Cardiac fibroblast (primary cell): ENCODE data around the gene MITF.

Experiments
- DNase-seq, 2 donors: peaks; one replicate each; pipeline versions ENCODE4 v3.0.0 to v3.0.0-alpha.2; 2010; ENCODE audit warnings: low read depth in 2 of 2
- H3K4me3 ChIP-seq, 2 donors: replicated peaks in 1 of 2; 1 replicate in 1 of 2; 2 replicates in 1 of 2; pipeline ENCODE4 v1.5.1; 2011; ENCODE audit warnings: low read depth in 2 of 2, low read length in 2 of 2, mild to moderate bottlenecking in 2 of 2, moderate library complexity in 1 of 2
- TF ChIP-seq, protein P1 (sequence below): IDR thresholded peaks from one replicate; pipeline ENCODE4 v1.5.1; 2011; ENCODE audit warnings: low read depth, mild to moderate bottlenecking, low read length, inconsistent platforms

The MITF gene

DNA sequence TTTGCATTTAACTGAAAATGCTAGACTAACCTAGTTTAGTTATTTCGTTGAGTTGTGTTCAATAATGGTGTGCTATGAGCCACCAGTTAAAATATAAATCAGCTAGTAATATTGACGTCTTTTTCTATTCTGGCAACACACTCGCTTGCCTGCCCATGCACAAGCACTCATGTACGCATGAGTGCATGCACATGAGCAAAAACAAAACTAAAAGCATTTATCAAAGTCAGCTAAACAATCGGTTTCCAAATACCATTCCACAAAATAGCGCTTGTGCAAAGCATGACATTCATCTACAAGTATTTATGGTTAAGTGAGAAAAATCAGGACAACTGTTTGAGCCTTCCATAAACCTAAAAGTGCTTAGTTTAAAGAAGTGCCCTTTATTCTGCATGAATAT, 247.2 kb downstream of the MITF start:
- TF ChIP-seq, protein P1, sequence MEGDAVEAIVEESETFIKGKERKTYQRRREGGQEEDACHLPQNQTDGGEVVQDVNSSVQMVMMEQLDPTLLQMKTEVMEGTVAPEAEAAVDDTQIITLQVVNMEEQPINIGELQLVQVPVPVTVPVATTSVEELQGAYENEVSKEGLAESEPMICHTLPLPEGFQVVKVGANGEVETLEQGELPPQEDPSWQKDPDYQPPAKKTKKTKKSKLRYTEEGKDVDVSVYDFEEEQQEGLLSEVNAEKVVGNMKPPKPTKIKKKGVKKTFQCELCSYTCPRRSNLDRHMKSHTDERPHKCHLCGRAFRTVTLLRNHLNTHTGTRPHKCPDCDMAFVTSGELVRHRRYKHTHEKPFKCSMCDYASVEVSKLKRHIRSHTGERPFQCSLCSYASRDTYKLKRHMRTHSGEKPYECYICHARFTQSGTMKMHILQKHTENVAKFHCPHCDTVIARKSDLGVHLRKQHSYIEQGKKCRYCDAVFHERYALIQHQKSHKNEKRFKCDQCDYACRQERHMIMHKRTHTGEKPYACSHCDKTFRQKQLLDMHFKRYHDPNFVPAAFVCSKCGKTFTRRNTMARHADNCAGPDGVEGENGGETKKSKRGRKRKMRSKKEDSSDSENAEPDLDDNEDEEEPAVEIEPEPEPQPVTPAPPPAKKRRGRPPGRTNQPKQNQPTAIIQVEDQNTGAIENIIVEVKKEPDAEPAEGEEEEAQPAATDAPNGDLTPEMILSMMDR, result no peak
- H3K4me3 ChIP-seq, result no peak overlapping the region
- no peak for DNase-seq

DNA sequence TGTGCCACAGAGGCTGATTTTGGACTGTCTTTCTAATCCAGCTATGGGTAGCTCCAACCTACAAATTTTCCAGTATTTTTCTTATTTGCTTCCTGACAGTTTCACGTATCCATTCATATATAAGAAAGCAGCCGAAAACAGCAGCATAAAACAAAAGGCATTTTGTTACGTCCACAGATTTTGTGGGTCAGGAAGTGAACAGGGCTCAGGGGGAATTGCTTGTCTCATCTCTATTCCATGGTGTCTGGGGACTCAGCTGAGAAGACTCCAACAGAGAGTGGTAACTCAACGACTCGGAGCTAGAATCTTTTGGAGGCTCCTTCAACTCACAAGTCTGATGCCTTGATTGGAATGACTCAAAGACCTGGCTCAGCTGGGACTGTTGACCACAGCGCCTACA, 248.6 kb downstream of the MITF start:
- H3K4me3 ChIP-seq, result no peak overlapping the region
- TF ChIP-seq, protein P1, result no peak
- DNase-seq, result no peak

DNA sequence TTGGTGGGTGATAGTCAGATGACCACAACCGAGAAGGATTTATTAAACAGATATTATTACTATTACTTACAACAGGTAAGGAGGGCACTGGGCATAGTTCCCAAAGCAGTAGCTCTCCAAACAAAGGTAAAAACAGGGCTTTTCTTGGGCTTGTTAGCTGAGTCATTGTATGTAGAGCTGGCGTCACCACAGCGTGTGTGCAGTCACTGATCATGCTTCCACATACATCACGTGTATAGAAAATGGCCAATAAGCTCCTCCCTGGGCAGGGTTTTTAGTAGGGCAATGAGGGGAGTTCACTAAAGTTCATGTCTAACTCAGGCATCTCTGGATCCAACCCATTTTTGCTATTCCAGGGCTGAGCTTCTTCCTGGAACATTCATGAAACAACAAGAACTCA, 254.5 kb downstream of the MITF start:
- DNase-seq, result no peak
- TF ChIP-seq, protein P1, result no peak
- no peak overlapping the region for H3K4me3 ChIP-seq

DNA sequence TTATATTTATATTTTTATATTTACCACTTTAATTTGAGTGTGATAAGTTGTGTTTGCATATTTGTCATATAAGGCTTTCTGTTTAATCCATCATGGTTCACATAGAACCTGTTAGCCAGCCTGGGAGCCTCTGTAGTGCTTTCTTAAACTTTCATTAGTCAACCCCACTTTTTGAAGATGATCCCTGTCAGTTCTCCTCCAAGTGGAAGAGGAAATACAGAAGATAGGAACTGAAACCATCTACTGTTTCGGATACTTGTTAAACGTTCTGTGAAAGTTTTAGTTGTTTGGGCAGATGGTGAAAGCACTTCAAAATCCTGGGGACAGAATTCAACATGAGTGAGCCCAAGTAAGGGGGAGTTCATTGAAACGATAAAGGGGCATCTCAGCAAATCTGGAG, 255.7 kb downstream of the MITF start:
- no peak for DNase-seq
- H3K4me3 ChIP-seq, result no peak overlapping the region
- TF ChIP-seq, protein P1, result no peak

DNA sequence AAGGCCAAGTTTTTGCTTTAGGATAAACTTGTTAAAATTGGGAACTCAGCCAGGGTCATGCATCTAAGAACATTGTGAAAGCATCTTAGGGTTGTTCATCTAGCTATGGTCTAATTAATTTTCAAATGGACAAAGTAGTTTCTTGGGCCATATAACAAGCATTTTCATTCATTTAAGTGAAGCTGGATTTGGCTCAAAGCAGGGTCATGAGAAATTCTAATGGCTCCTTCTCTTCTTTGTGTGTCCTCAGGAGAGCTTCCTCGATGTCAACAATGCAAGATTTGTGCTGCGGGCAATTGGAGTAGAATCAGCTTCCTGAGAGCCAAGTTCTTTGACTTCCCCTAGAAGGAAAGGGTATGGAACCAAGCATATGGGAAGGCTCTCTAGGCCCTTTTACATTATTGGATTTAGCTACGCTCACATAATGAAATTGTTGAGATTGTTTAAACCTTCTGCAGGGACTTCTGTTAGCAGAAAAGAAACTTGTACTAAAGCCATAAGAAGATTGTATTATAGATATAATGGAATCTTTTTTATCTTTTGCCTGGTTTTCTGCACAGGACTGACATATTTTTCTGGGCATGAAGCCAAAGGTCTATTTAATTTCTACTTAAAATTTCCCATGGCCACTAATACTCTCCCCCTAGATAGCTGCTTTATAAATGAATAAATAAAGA, 258.5 kb downstream of the MITF start:
- no peak overlapping the region for H3K4me3 ChIP-seq
- DNase-seq, result peak in 1 of 2 donors; percentile 16
- TF ChIP-seq, protein P1, result no peak

DNA sequence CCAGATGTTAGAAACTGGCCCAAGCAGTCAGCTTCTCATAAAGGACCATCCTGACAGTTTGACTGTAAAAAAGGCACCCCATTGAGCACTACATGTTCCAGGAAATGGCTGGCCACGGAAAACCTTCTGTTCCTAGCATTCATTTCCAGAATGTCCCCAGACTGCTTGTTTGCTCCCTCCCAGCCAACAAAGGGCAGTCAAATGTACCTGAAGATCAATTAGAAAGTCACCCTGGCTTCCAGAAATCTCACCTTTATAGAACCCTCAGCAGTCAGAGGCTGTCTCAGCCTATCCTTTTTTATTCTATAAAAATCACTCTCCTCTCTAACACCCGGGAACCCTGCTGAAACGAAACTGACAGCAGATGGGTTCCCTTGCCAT, 259.5 kb downstream of the MITF start:
- TF ChIP-seq, protein P1, result no peak
- H3K4me3 ChIP-seq, result peak overlapping the region in 1 of 2 donors; percentile 15
- DNase-seq, result no peak
